ENCODE measurements around the gene PAFAH1B2.

The PAFAH1B2 gene

DNA sequence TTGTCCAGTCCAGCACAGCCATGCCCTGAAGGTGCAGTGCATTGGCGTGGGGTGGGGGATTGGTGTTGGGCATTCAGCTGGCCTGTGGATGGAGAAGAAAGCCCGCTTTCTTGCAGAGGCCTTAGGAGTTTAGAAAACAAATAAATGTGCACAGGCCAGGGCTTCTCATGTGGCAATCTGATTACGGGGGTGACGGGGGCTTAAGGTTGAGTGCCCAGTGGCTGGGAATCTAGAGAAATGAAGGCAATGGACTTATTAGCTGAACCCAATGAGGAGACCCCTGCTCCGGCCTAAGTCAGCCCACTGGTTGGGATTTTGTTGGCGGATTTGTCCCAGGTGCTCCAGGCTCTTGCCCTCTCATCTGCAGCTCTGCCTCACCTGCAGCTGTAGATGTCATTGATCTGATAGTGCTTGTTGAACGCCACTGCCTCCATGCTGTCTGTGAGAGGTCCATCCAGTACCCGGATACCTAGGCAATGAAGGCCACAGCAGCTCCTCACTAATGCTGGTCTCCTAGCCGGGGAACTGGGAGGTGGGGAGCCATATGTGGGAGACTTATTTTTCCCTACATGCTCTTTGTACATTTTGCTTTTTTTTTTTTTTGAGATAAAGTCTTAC is 81.6 kb downstream of the PAFAH1B2 start:
- no peak for FAIRE-seq

Measured in A204.1 (cell line).